ENCODE measurements around the gene FSTL5.

DNA sequence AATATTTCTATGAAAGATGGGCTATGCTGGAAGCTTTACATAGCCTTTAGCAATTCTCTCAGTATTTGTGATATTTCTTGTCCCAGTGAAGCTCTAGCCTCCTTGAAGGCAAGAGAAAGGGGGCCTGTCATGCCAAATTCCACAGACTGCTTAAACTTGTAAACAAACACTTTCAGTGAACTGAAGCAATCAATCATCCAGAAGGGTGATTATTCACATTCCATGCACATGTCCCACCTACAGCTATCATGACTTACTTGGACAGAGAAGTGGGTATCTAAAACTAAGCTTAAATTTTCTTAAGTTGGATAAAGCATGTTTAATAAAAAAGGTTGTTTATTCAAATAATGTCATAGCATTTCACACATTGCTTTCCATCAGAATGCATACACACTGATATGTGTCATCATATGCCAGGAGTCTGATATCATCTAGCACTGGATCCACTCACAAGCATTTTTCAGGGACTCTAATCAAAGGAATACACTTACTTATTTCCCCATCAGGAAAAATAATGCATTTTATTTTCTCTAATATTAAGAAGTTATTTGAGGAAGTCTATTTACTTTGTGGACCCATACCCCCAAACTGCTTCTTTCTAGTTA lies 1.2 kb upstream of the FSTL5 start:
- TF ChIP-seq, protein P1, sequence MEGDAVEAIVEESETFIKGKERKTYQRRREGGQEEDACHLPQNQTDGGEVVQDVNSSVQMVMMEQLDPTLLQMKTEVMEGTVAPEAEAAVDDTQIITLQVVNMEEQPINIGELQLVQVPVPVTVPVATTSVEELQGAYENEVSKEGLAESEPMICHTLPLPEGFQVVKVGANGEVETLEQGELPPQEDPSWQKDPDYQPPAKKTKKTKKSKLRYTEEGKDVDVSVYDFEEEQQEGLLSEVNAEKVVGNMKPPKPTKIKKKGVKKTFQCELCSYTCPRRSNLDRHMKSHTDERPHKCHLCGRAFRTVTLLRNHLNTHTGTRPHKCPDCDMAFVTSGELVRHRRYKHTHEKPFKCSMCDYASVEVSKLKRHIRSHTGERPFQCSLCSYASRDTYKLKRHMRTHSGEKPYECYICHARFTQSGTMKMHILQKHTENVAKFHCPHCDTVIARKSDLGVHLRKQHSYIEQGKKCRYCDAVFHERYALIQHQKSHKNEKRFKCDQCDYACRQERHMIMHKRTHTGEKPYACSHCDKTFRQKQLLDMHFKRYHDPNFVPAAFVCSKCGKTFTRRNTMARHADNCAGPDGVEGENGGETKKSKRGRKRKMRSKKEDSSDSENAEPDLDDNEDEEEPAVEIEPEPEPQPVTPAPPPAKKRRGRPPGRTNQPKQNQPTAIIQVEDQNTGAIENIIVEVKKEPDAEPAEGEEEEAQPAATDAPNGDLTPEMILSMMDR (IDR thresholded peaks at IDR 0.05; ENCODE audit: poor library complexity), result no peak
- TF ChIP-seq EZH2phosphoT487 (IDR thresholded peaks at IDR 0.05; ENCODE audit: low read depth, severe bottlenecking, unreplicated experiment), result no peak

All from hepatocyte (in vitro differentiated cells).